Retina (tissue), 1 donor: Measurements from ENCODE around the gene STYXL1.

ENCODE experiments used
- DNase-seq: peaks from one replicate; pipeline ENCODE4 v3.0.0-alpha.2; 2016

The STYXL1 gene

GRCh38 chr7:75991531-75992082 is 56.2 kb downstream of the STYXL1 start:
- DNase-seq = no peak

GRCh38 chr7:75989500-75990388 is 58.1 kb downstream of the STYXL1 start:
- DNase-seq = no peak

- no peak for DNase-seq
These were observed 59.0 kb downstream of the STYXL1 start for GRCh38 chr7:75988568-75989499.

DNA sequence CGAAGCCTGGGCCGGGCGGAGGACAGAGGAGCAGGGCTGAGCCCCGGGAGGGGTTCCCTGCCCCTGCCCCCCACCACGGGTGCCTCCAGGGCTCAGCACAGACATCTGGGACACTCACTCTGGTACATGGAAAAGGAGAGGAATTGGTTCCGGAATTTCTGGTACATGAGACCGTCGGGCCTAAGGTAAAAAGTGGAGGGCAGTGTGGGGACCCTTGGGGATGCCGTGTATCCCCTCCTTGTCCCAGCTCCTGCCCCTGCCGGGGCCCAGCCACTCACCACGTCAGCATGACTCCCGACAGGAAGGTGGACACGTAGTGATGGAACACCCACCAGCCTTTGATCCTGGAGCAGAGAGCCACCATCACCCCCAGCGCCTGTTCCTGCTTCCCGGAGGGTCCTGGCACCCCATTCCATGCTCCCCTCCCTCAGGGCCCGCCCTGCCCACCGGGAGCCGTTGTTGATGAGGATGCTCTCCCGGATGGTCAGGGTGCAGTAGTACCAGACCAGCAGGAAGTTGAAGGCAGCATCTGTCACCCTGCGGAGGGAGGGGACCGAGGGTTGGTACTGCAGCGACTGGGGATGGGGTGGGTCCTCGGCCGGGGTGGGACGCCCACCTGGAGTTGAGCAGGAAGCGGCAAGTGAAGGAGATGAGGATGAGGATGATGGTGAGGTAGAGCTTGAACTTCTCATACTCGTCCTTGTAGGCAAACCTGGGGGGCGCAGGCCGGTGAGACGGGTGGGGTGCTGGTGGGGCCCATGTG is 59.8 kb downstream of the STYXL1 start:
- no peak for DNase-seq

DNA sequence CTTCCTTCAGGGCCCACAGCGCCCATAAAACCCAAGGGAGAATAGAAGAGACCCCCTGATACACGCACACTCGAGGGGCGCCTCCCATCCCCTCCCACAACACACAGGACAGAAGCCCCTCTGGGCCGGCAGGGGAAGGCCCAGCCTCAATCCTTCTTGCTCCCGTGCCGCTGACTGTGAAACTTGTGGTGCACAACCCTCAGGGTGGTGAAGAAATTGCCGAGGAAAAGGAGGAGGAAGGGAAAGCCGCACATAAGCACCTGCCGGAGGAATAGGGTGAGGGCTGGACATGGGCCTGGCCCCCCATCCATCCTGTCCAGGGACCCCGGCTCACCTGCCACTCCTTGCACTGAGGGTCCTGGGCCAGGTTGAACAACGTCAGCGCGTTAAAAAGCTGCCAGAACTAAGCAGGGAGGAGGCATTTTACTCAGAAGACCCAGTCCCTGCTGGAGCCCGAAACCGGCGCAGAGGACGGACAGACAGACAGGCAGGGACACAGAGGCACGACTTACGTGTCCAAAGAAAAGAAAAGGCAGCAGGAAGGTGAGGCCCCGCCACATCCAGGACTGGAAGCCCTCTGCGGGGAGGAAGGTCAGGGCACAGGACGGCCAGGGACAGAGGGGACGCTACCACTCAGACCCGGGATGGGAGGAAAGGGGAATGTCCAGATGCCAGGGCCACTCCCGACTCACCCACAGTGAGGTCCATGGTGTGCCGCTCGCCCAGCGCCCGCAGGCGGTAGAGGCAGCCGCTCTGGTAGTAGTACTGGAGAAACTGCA is 60.6 kb downstream of the STYXL1 start:
- no peak for DNase-seq

GRCh38 chr7:75986147-75986781 is 61.5 kb downstream of the STYXL1 start:
- DNase-seq = no peak

GRCh38 chr7:75985518-75986146 is 62.2 kb downstream of the STYXL1 start:
- no peak for DNase-seq

DNA sequence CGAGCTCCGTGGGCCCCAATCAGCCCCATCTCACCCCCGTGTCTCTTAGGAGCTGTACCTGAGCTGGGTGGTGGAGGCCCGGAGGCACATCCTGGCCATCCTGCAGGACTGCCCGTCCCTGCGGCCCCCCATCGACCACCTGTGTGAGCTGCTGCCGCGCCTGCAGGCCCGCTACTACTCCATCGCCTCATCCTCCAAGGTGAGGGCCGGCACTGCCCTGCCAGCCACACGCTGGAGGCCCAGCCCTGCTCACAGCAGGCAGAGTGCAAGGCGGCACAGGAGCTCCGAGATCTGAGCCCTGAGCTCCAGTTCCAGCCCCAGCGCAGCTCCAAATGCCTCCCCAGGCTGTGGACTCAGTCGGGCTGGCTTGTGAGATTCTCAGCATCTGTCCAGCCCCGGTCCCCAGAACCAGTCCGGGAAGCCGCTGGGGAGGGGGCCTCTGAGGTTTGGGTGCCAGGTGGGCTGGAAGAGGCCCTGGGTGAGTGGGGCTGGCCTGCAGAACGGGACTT is 62.7 kb downstream of the STYXL1 start:
- DNase-seq = no peak

DNA sequence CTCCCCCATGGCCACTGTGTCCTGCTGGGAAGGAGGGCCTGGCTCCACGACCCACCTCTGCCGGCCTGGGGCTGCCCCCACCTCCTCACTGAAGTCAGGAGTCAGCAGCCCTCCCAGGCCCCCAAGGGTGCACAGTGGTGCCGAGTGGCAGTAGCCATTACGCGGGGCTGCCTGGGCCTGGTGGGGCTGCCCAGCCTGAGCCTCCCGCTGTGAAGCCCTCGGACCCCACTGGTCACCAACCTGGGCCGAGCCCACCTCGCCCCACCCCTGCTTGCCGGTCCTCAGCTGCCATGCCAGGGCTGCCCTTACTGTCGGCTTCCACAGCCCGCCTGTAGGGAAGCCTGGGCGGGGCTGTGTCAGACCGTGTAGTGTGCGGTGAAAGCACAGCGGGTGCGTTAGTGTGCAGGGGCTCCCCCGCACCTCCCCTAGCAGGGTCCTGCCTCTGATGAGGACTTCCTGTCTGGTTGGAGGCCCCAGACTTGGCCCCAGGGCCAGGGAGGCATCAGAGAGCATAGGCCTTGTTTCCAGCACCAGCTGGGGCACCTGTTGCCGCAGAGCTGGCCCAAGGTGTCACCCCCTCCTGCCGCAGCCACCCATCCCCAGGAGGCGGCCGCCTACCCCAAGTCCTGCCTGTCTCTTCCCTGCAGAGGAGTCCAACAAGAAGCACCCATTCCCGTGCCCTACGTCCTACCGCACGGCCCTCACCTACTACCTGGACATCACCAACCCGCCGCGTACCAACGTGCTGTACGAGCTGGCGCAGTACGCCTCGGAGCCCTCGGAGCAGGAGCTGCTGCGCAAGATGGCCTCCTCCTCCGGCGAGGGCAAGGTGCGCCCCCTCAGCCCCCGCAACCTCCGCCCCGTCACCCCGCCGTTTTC is 63.4 kb downstream of the STYXL1 start:
- DNase-seq = no peak

- DNase-seq = no peak
These were observed 64.2 kb downstream of the STYXL1 start for GRCh38 chr7:75983471-75984129.

- no peak for DNase-seq
These were observed 65.3 kb downstream of the STYXL1 start for GRCh38 chr7:75982306-75983064.

DNA sequence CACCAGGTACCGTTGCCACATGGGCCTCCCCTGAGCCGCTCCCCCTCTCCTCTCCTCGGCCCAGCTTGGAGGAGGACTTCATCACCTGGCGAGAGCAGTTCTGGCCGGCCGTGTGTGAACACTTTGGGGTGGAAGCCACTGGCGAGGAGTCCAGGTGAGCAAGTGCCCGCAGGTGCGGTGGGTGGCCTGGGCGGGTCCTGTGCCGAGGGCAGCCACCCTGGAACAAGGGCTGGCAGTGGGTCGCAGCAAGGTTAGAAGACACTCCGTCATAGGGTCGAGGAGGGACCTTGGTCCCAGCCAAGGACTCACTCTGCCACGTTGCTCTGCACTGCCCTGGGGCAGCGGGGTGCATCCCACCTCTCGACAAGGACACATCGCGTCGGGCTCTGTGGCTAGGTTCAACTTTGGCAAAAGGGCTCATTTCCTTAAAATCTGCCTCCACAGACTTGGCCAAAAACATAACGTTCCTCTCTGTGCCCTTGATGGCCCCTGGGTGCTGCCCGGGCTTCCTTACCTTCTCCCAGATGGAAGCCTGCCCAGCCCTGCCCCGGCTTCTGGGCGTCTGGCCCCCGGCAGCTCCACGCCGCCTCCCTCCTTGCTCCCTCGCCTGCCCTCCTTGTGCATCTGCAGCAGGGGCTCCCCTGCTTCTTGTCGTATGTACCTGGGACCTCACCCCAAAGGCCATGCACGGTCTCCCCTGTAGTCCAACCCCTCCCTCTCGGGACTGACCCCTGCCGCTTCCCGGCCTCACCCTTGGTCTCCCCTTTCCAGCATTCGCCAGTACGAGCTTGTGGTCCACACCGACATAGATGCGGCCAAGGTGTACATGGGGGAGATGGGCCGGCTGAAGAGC is 66.1 kb downstream of the STYXL1 start:
- DNase-seq = no peak

GRCh38 chr7:75981203-75981452 is 66.7 kb downstream of the STYXL1 start:
- DNase-seq = no peak

DNA sequence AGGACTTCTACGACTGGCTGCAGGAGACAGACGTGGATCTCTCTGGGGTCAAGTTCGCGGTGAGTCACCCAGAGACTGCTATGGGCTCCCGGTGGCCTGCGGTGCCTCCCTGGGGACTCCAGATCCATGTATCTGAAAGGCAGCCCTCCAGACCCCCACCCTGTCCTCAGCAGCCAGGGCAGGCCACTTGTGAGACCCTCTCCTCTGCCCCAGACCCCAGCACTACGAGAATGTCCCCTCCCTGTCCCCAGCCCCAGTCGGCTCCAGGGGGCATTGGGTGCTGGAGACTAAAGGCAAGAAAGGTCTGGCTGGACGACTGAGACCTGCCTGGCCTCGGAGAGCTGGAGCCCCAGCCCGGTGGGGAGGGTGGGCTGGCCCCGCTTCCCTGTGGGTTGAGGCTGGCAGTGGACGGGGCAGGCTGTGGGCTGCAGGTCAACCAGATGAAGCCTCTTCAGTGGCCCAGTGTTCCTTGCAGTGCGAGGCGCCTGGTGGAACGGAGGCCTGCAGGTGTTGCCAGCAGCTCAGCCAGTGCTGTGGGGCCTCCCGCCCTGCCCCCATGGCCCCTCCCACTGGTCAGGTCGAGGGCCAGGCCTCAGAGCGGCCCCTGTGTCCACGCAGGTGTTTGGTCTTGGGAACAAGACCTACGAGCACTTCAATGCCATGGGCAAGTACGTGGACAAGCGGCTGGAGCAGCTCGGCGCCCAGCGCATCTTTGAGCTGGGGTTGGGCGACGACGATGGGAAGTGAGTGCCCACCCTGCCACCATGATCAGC is 67.2 kb downstream of the STYXL1 start:
- DNase-seq = no peak

DNA sequence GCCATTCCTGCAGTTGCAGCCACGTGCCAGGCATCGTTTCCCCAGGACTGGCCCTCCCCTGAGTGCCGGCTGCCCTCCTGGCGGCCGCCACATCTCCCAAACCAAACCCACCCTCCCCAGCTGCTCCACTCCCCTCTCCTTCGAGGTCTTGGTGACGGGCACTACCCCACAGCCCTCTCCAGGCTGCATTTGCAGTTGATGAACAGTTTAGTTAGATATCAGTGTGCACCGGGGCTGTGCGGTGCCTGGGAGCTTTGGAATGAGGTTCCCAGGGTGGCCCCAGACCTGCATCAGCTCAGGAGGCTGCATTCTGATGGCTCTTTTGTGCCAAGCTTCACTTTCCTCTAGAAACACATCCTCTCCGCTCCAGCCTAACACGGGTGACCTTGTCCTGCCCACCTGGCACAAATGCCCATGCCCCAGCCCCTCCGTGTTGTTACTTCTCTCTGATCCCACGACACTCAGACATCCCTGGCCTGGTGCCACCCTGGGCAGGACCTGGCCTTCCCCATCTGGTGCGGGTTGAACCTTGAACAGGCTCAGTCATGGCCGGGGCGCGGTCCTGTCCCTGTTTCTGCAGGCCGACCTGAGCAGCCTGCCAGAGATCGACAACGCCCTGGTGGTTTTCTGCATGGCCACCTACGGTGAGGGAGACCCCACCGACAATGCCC is 67.9 kb downstream of the STYXL1 start:
- DNase-seq = no peak

DNA sequence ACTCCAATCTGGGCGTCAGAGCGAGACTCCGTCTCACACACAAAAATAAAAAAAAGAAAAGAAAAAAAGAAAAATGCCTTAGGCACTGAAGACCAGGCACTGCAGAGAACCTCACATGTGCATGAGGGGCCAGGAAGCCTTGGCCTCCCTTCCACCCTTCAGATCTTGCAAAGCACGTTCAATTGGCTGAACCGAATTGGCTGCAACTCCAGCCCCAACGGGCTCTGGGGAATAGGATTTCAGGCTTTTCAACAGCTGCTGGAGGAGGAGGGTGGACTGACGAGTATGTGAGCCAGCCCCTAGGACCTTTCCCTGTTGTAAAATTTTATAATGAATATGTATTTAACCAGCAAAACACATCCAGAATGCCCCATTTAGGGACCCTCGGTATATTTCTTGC is 70.1 kb downstream of the STYXL1 start:
- peak; percentile 30 for DNase-seq
